ENCODE data around the gene TCEA3. TPM values are rescaled to one million over a fixed set of nuclear protein-coding genes. Genes with fewer than 3 reads are reported as not detected.

TCEA3 gene
- total RNA-seq, 1 donor from 2014 or later: 6.6 TPM

GRCh38 chr1:23357138-23357908 lies 67.2 kb downstream of the TCEA3 start:
- Histone ChIP-seq H3K36me3 (ENCODE audit: control insufficient read depth, insufficient read depth, low read length) (peaks cover 20% of the 10 kb centered on the region), H3K27me3 (ENCODE audit: control insufficient read depth, insufficient read depth, low read length) (no peaks in the 10 kb centered on the region), H3K4me3 (ENCODE audit: low read depth, low read length) (no peak overlapping the region)
- TF ChIP-seq, protein P1, sequence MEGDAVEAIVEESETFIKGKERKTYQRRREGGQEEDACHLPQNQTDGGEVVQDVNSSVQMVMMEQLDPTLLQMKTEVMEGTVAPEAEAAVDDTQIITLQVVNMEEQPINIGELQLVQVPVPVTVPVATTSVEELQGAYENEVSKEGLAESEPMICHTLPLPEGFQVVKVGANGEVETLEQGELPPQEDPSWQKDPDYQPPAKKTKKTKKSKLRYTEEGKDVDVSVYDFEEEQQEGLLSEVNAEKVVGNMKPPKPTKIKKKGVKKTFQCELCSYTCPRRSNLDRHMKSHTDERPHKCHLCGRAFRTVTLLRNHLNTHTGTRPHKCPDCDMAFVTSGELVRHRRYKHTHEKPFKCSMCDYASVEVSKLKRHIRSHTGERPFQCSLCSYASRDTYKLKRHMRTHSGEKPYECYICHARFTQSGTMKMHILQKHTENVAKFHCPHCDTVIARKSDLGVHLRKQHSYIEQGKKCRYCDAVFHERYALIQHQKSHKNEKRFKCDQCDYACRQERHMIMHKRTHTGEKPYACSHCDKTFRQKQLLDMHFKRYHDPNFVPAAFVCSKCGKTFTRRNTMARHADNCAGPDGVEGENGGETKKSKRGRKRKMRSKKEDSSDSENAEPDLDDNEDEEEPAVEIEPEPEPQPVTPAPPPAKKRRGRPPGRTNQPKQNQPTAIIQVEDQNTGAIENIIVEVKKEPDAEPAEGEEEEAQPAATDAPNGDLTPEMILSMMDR (IDR thresholded peaks at IDR 0.05; ENCODE audit: insufficient read depth, low read length, severe bottlenecking): no peak
- no peak for FAIRE-seq
- no peak for DNase-seq (ENCODE audit: low read depth)

DNA sequence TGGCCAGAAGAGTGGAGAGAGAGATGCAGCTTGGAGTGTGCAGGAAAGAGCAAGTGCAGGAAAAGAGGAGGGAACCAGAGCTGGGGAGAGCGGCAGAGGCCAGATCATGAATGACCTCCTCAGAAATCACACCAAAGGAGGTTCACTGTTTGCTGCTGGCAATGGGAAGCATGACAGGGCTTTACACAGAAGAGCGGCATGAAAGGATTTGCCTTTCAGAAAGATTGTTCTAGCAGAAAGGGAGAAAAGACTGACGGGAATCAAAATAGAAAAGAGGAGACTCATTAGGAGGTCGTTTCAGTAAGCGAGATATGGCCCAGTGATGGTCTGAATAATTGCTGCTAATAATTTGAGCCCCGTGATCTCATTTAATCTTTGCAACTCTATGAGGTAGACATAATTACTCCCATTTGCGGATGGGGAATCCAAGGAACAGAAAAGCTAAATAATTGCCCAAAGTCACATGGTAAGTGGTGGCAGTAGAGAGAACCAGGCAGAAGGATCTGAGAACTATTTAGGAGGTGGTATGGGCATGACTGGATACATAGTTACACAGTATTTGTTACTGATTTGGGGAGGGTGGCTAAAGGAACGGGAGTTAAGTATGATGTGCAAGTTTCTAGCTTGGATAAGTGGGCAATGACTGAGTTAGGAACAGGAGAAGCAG lies 67.9 kb downstream of the TCEA3 start:
- H3K27me3 ChIP-seq (ENCODE audit: control insufficient read depth, insufficient read depth, low read length): no peaks in the 10 kb centered on the region
- DNase-seq (ENCODE audit: low read depth) (no peak), FAIRE-seq (no peak)
- TF ChIP-seq, protein P1 (IDR thresholded peaks at IDR 0.05; ENCODE audit: insufficient read depth, low read length, severe bottlenecking): no peak
- peaks cover 14% of the 10 kb centered on the region for H3K36me3 ChIP-seq (ENCODE audit: control insufficient read depth, insufficient read depth, low read length)
- H3K4me3 ChIP-seq (ENCODE audit: low read depth, low read length): no peak overlapping the region

DNA sequence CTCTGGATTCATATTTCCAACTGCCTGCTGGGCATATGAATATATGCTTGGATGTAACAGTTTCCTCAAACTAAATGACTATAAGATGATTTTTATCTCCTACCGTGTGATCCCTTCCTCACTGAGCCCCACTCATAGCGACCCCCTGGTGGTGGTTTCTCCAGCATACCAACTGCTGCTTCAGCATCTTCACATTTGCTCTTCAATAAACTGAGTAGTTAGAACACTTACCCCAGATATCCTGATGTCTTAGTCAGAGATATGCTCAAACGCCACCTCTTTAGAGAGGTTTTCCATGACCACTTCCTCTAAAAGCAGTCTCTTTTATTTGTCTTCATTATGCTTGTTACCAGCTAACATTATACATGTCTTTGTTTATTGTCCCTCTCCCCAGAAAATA lies 70.3 kb downstream of the TCEA3 start:
- no peak overlapping the region for H3K4me3 ChIP-seq (ENCODE audit: low read depth, low read length)
- TF ChIP-seq, protein P1 (IDR thresholded peaks at IDR 0.05; ENCODE audit: insufficient read depth, low read length, severe bottlenecking): no peak
- FAIRE-seq (no peak), DNase-seq (ENCODE audit: low read depth) (no peak)
- no peaks in the 10 kb centered on the region for H3K36me3 ChIP-seq (ENCODE audit: control insufficient read depth, insufficient read depth, low read length)
- H3K27me3 ChIP-seq (ENCODE audit: control insufficient read depth, insufficient read depth, low read length): no peaks in the 10 kb centered on the region

DNA sequence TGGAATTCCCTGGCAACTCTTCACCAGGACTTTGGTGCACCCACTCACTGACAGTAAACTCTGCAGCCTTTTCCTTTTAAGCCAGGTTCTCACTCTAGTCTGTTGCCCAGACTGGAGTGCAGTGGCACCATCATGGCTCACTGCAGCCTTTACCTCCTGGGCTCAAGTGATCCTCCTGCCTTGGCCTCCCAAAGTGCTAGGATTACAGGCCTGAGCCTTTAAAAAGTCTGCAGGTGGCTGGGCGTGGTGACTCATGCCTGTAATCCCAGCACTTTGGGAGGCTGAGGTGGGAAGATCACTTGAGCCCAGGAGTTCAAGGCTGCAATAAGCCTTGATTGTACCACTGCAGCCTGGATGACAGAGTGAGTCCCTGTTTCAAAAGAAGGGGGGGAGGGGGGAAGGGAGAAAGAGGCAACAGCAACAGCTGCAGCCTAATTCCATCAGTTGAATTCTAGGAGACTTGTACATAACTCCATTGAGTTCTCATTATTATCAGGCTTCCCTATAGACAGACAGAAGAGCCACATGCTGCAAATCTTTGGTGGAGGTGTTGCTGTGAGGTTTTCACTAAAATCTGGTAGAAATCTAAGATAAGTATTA lies 72.4 kb downstream of the TCEA3 start:
- DNase-seq (ENCODE audit: low read depth) (no peak), FAIRE-seq (no peak)
- H3K36me3 ChIP-seq (ENCODE audit: control insufficient read depth, insufficient read depth, low read length): no peaks in the 10 kb centered on the region
- no peaks in the 10 kb centered on the region for H3K27me3 ChIP-seq (ENCODE audit: control insufficient read depth, insufficient read depth, low read length)
- H3K4me3 ChIP-seq (ENCODE audit: low read depth, low read length): no peak overlapping the region
- TF ChIP-seq, protein P1 (IDR thresholded peaks at IDR 0.05; ENCODE audit: insufficient read depth, low read length, severe bottlenecking): no peak

DNA sequence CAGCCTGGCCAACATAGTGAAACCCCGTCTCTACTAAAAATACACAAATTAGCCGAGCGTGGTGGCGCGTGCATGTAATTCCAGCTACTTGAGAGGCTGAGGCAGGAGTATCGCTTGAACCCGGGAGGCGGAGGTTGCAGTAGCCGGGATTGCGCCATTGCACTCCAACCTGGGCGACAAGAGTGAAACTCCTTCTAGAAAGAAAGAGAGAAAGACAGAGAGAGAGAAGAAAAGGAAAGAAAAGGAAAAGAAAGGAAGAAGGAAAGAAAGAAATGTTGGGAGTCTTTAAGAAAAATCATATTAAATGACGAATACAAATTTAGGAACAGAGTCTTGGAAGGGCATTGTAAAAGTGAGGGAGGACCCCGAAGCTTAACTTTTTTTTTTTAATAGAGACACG lies 78.6 kb downstream of the TCEA3 start:
- DNase-seq (ENCODE audit: low read depth) (no peak), FAIRE-seq (no peak)
- Histone ChIP-seq H3K27me3 (ENCODE audit: control insufficient read depth, insufficient read depth, low read length) (no peaks in the 10 kb centered on the region), H3K36me3 (ENCODE audit: control insufficient read depth, insufficient read depth, low read length) (no peaks in the 10 kb centered on the region), H3K4me3 (ENCODE audit: low read depth, low read length) (no peak overlapping the region)
- TF ChIP-seq, protein P1 (IDR thresholded peaks at IDR 0.05; ENCODE audit: insufficient read depth, low read length, severe bottlenecking): no peak
